Stomach (tissue), 4 donors: Measurements from ENCODE around the gene MYL7.

Experiments used
- EP300 ChIP-seq: sonication (generic); formaldehyde crosslinking; IDR thresholded peaks from one replicate; pipeline ENCODE4 v1.6.1; 2017; ENCODE audit warnings: antibody characterized with exemption
- POLR2A ChIP-seq, 4 donors: fragments of 450-650 bp; IDR thresholded peaks; one replicate each; pipeline ENCODE4 v1.6.1; 2016; ENCODE audit warnings: antibody characterized with exemption in 4 of 4, control low read depth in 2 of 4, mild to moderate bottlenecking in 1 of 4, moderate library complexity in 1 of 4
- POLR2AphosphoS5 ChIP-seq, 3 donors: sonication (generic); formaldehyde crosslinking; IDR thresholded peaks; one replicate each; pipeline ENCODE4 v1.6.1; 2016; ENCODE audit warnings: antibody characterized with exemption in 3 of 3
- TF ChIP-seq, protein P1 (sequence below), 7 experiments: fragments of 450-650 bp in 4 of 7; fragments of 200-600 bp in 3 of 7; sonication (generic) in 3 of 7; IDR thresholded peaks; one replicate each; pipeline ENCODE4 v1.5.1; 2016 to 2019; ENCODE audit warnings: antibody characterized with exemption in 7 of 7, control low read depth in 2 of 7, mild to moderate bottlenecking in 1 of 7

- TF ChIP-seq, protein P1, sequence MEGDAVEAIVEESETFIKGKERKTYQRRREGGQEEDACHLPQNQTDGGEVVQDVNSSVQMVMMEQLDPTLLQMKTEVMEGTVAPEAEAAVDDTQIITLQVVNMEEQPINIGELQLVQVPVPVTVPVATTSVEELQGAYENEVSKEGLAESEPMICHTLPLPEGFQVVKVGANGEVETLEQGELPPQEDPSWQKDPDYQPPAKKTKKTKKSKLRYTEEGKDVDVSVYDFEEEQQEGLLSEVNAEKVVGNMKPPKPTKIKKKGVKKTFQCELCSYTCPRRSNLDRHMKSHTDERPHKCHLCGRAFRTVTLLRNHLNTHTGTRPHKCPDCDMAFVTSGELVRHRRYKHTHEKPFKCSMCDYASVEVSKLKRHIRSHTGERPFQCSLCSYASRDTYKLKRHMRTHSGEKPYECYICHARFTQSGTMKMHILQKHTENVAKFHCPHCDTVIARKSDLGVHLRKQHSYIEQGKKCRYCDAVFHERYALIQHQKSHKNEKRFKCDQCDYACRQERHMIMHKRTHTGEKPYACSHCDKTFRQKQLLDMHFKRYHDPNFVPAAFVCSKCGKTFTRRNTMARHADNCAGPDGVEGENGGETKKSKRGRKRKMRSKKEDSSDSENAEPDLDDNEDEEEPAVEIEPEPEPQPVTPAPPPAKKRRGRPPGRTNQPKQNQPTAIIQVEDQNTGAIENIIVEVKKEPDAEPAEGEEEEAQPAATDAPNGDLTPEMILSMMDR (IDR thresholded peaks at IDR 0.05): no peak
- no peak for TF ChIP-seq POLR2AphosphoS5 (IDR thresholded peaks at IDR 0.05)
- TF ChIP-seq POLR2A (IDR thresholded peaks at IDR 0.05): no peak
- TF ChIP-seq EP300: no peak
Observed at GRCh38 chr7:44095781-44096180, 45.4 kb downstream of the MYL7 start.
